CD14-positive monocyte (primary cell): ENCODE data around the gene UBASH3B. TPM values are rescaled to one million over a fixed set of nuclear protein-coding genes. Genes with fewer than 3 reads are reported as not detected.

Experiments used
- DNase-seq, 3 donors: peaks; one replicate each; pipeline ENCODE4 v3.0.0-alpha.2; 2011 to 2022
- H2AFZ ChIP-seq: 2 replicates; pipeline ENCODE4 v1.6.0; 2012; ENCODE audit warnings: mild to moderate bottlenecking, low read depth, low read length, inconsistent platforms; ENCODE audit not compliant: insufficient read depth, poor library complexity, severe bottlenecking
- H3K27ac ChIP-seq, 2 donors: 1 replicate in 1 of 2; 2 replicates in 1 of 2; pipeline ENCODE4 v1.5.1; 2012 to 2013; ENCODE audit warnings: low read length in 2 of 2, control low read depth in 1 of 2, inconsistent platforms in 1 of 2, low read depth in 1 of 2, mild to moderate bottlenecking in 1 of 2
- H3K27me3 ChIP-seq, 2 donors: one replicate each; pipeline versions ENCODE4 v1.6.0 to v1.6.1; 2011 to 2013; ENCODE audit warnings: low read length in 2 of 2; ENCODE audit not compliant: control insufficient read depth in 2 of 2, insufficient read depth in 2 of 2
- H3K36me3 ChIP-seq, 2 donors: replicated peaks in 1 of 2; 1 replicate in 1 of 2; 2 replicates in 1 of 2; pipeline versions ENCODE4 v1.5.1 to v1.6.1; 2012 to 2013; ENCODE audit warnings: low read length in 2 of 2, control low read depth in 1 of 2, inconsistent platforms in 1 of 2, mild to moderate bottlenecking in 1 of 2; ENCODE audit not compliant: insufficient read depth in 2 of 2, control insufficient read depth in 1 of 2
- H3K4me1 ChIP-seq, 2 donors: 1 replicate in 1 of 2; 2 replicates in 1 of 2; pipeline versions ENCODE4 v1.5.1 to v1.6.1; 2012 to 2013; ENCODE audit warnings: low read length in 2 of 2, control low read depth in 1 of 2, inconsistent platforms in 1 of 2, mild to moderate bottlenecking in 1 of 2, moderate library complexity in 1 of 2; ENCODE audit not compliant: insufficient read depth in 2 of 2, control insufficient read depth in 1 of 2
- H3K4me2 ChIP-seq: replicated peaks from 2 replicates; pipeline ENCODE3; 2012; ENCODE audit warnings: low read length, moderate library complexity, mild to moderate bottlenecking; ENCODE audit not compliant: poor library complexity, severe bottlenecking; ENCODE audit errors: extremely low read depth
- H3K4me3 ChIP-seq, 3 experiments: fragments of 200-600 bp in 1 of 3; sonication (generic) in 1 of 3; replicated peaks in 1 of 3; 1 replicate in 2 of 3; 2 replicates in 1 of 3; pipeline ENCODE4 v1.5.1; 2011 to 2013; ENCODE audit warnings: low read length in 3 of 3, mild to moderate bottlenecking in 3 of 3, control low read depth in 2 of 3, low read depth in 2 of 3, inconsistent platforms in 1 of 3, moderate library complexity in 1 of 3
- H3K79me2 ChIP-seq: 2 replicates; pipeline ENCODE4 v1.6.0; 2012; ENCODE audit warnings: mild to moderate bottlenecking, control low read depth, inconsistent platforms, low read length, moderate library complexity; ENCODE audit not compliant: insufficient read depth
- H3K9ac ChIP-seq: 2 replicates; pipeline ENCODE4 v1.6.0; 2017; ENCODE audit warnings: low read length, mild to moderate bottlenecking; ENCODE audit not compliant: insufficient read depth, poor library complexity, severe bottlenecking
- H3K9me3 ChIP-seq, 2 donors: replicated peaks in 1 of 2; 1 replicate in 1 of 2; 2 replicates in 1 of 2; pipeline versions ENCODE4 v1.5.1 to v1.6.1; 2012 to 2013; ENCODE audit warnings: low read length in 2 of 2, control low read depth in 1 of 2; ENCODE audit not compliant: control insufficient read depth in 1 of 2, insufficient read depth in 1 of 2
- H4K20me1 ChIP-seq: 2 replicates; pipeline ENCODE4 v1.6.0; 2012; ENCODE audit warnings: mild to moderate bottlenecking, low read length, control low read depth, moderate library complexity; ENCODE audit not compliant: insufficient read depth
- H3K27ac Mint-ChIP-seq, 7 donors: one replicate each; pipeline ENCODE4 v1.8.0; 2020; ENCODE audit warnings: mild to moderate bottlenecking in 7 of 7, mixed read lengths in 7 of 7, moderate library complexity in 6 of 7, inconsistent platforms in 2 of 7
- H3K27me3 Mint-ChIP-seq, 3 donors: one replicate each; pipeline ENCODE4 v1.8.0; 2021 to 2022; ENCODE audit warnings: low read depth in 3 of 3, mild to moderate bottlenecking in 3 of 3, mixed read lengths in 3 of 3, moderate library complexity in 3 of 3, inconsistent platforms in 1 of 3
- H3K36me3 Mint-ChIP-seq, 2 donors: one replicate each; pipeline ENCODE4 v1.8.0; 2020; ENCODE audit warnings: mixed read lengths in 2 of 2, inconsistent platforms in 1 of 2, mild to moderate bottlenecking in 1 of 2
- H3K4me1 Mint-ChIP-seq: one replicate; pipeline ENCODE4 v1.8.0; 2020; ENCODE audit warnings: mild to moderate bottlenecking, mixed read lengths
- H3K4me3 Mint-ChIP-seq, 2 donors: one replicate each; pipeline ENCODE4 v1.8.0; 2020; ENCODE audit warnings: mild to moderate bottlenecking in 2 of 2, mixed read lengths in 2 of 2, moderate library complexity in 1 of 2
- H3K9me3 Mint-ChIP-seq, 7 donors: one replicate each; pipeline ENCODE4 v1.8.0; 2020 to 2022; ENCODE audit warnings: mixed read lengths in 7 of 7, mild to moderate bottlenecking in 6 of 7, moderate library complexity in 6 of 7, inconsistent platforms in 2 of 7
- CTCF ChIP-seq: fragments of 200-600 bp; IDR thresholded peaks from one replicate; pipeline ENCODE4 v1.8.0; 2022; ENCODE audit warnings: antibody characterized with exemption, mild to moderate bottlenecking
- WGBS: methylation state at CpG from one replicate; pipeline ENCODE4 v1.1.5; 2013; ENCODE audit warnings: missing lambda C conversion rate; ENCODE audit not compliant: insufficient coverage; 5-methylcytosine and 5-hydroxymethylcytosine counted together
- intact Hi-C, 2 donors: fragments of 100-400 bp; cut with micrococcal nuclease; formaldehyde crosslinking; loops; one replicate each; pipeline versions ENCODE4 v1.15.0 to v1.15.1; 2023
- polyA plus RNA-seq, 3 donors: library from polyadenylated mRNA; depleted of rRNA in 1 of 3; unstranded in 2 of 3; stranded (reverse) in 1 of 3; fragments of 300-500 nt in 2 of 3; fragments of >200 nt in 1 of 3; fragmentation: Illumina TruSeq in 2 of 3; gene quantifications; 1 replicate in 2 of 3; 2 replicates in 1 of 3; pipeline ENCODE4 v1.2.3, GENCODE V29; 2012 to 2021

Gene UBASH3B
- polyA plus RNA-seq, 3 donors: 3.3 to 13.5 (median 7.1) TPM

- Mint-ChIP-seq H3K9me3 (no peaks in the 10 kb centered on the region), H3K27me3 (peaks cover 0 to 3% (median 3%) of the 10 kb centered on the region in 3 donors), H3K36me3 (peaks cover under 1 to 5% of the 10 kb centered on the region in 2 donors), H3K4me3 (no peak overlapping the region), H3K4me1 (peaks cover 35% of the 10 kb centered on the region), H3K27ac (peak overlapping the region in 4 of 7 donors; percentile 10 to 85 (median 34))
- Histone ChIP-seq H3K27ac (peak overlapping the region in 1 of 2 donors; percentile 76), H3K79me2 (peaks cover 30% of the 10 kb centered on the region), H3K9me3 (no peaks in the 10 kb centered on the region), H2AFZ (no peak overlapping the region), H3K36me3 (no peaks in the 10 kb centered on the region), H3K4me3 (no peak overlapping the region), H3K9ac (no peak overlapping the region), H3K4me2 (no peak overlapping the region), H4K20me1 (peaks cover 3% of the 10 kb centered on the region), H3K4me1 (peaks cover 28 to 33% of the 10 kb centered on the region in 2 donors), H3K27me3 (no peaks in the 10 kb centered on the region)
- no CpG with 5 or more reads among the region's 3 CpGs for WGBS
- DNase-seq: no peak
- TF ChIP-seq CTCF: no peak
- intact Hi-C loops: loop anchor here (2.0 to 10.0 kb wide), 3 partner anchors 72 to 125 kb away; partner anchors contain the start of gene UBASH3B (in 1 of the 2)
Measured at GRCh38 chr11:122757201-122757600, 101.7 kb downstream of the UBASH3B start.

GRCh38 chr11:122758339-122758738, 102.8 kb downstream of the UBASH3B start:
- WGBS: 90% methylated on average over 2 of the region's 8 CpGs
- TF ChIP-seq CTCF: no peak
- Mint-ChIP-seq H3K27me3 (peaks cover 0 to 3% (median 3%) of the 10 kb centered on the region in 3 donors), H3K27ac (peak overlapping the region in 1 of 7 donors; percentile 30), H3K4me3 (no peak overlapping the region), H3K9me3 (no peaks in the 10 kb centered on the region), H3K4me1 (peaks cover 33% of the 10 kb centered on the region), H3K36me3 (peaks cover 5 to 7% of the 10 kb centered on the region in 2 donors)
- Histone ChIP-seq H3K4me1 (peaks cover 28 to 33% of the 10 kb centered on the region in 2 donors), H3K4me2 (no peak overlapping the region), H4K20me1 (peaks cover 8% of the 10 kb centered on the region), H2AFZ (no peak overlapping the region), H3K27ac (no peak overlapping the region), H3K9me3 (no peaks in the 10 kb centered on the region), H3K79me2 (peaks cover 30% of the 10 kb centered on the region), H3K4me3 (no peak overlapping the region), H3K27me3 (no peaks in the 10 kb centered on the region), H3K9ac (no peak overlapping the region), H3K36me3 (no peaks in the 10 kb centered on the region)
- no peak for DNase-seq
- intact Hi-C loops: loop anchor here (5.0 to 10.0 kb wide), 2 partner anchors 74 to 126 kb away; no protein-coding TSS in a partner anchor
